GM19240 (cell line): ENCODE results near the gene CNTN4.
"Not testable (repeated sequence)": the region's sequence is repeated elsewhere in the genome, so short reads cannot be mapped to it uniquely, and the experiment has no call there.

Experiments
- DNase-seq: peaks from one replicate; pipeline ENCODE4 v3.0.0; 2011; ENCODE audit warnings: low spot score; ENCODE audit not compliant: insufficient read length

The CNTN4 gene

GRCh38 chr3:2512881-2513280 is 414.2 kb downstream of the CNTN4 start:
- no peak for DNase-seq

- DNase-seq, result no peak
Observed at GRCh38 chr3:2513986-2514385, 415.3 kb downstream of the CNTN4 start.

DNA sequence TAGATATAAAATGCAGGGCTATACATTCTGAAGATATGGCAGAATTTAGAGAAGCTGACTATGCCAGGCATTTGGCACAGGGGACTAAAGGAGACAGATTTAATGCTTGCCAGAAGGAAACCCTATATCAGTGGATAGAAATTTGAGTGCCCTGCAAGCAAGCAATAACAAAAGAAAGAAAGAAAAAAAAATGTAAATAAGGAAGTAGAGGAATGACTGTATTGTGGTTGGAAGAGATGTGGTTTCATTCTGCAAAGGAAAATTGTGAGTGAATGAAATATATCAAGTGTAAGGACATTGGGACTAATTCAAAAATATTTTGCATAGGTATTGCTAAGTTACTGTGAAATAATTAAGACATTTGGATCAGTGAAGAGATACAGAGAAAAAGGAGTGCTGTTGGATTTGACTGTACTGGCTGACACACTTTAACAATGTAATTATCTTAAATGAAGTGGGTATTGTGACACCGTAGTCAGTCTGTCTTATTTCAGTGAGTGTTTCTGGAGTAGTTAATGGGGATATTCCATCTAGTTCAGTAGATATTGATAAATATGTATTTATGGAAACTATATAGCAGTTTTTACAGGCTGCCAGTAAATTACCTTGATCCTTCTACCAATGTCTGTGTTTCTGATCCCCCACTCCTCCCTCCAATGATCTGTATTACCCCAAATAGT is 418.2 kb downstream of the CNTN4 start:
- no peak for DNase-seq

- no peak for DNase-seq
Observed at GRCh38 chr3:2517500-2518172, 419.0 kb downstream of the CNTN4 start.

GRCh38 chr3:2523281-2523836 is 424.7 kb downstream of the CNTN4 start:
- no peak for DNase-seq

GRCh38 chr3:2525968-2526367 is 427.3 kb downstream of the CNTN4 start:
- DNase-seq, result no peak

- no peak for DNase-seq
Observed at GRCh38 chr3:2526926-2527325, 428.3 kb downstream of the CNTN4 start.

DNA sequence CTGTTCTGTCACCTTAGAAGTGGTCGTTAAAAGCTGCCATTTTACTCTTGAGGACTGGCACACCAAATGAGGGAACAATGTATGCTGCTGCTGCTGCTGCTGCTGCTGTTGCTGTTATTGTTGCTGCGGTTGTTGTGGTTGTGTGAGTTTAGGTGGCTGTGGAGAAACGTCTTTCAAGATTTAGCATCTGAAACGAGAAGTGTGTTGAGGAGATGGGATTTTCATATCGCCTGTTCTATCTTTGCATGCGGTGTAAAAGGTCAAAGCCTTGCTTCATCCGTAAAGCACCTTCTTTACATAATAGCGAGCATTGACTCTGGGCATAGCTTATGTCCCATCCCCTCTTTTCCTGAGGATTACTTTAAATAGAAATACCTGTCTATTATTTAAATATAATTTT is 428.7 kb downstream of the CNTN4 start:
- DNase-seq, result not testable (repeated sequence)

GRCh38 chr3:2534767-2535166 is 436.1 kb downstream of the CNTN4 start:
- not testable (repeated sequence) for DNase-seq

GRCh38 chr3:2535206-2535605 is 436.5 kb downstream of the CNTN4 start:
- no peak for DNase-seq

DNA sequence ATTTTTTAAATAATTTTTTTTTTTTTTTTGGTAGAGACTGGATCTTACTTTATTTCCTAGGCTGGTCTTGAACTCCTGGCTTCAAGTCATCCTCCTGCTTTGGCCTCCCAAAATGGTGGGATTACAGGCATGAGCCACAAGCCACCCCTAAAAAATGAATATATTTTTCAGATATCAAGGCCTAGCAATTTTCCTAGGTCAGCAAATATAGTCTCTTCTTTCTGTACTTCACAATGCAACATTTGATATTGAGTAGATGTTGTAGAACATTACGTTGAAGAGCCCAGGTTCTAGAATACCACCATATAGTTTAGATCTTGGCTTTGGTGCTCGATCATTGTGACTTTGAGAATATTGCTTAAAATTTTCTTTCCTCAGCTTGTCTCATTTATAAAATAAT is 437.9 kb downstream of the CNTN4 start:
- no peak for DNase-seq

GRCh38 chr3:2540115-2540514 is 441.4 kb downstream of the CNTN4 start:
- DNase-seq, result no peak

- no peak for DNase-seq
Observed at GRCh38 chr3:2543247-2543646, 444.6 kb downstream of the CNTN4 start.

- DNase-seq, result no peak
Observed at GRCh38 chr3:2544212-2544611, 445.5 kb downstream of the CNTN4 start.

DNA sequence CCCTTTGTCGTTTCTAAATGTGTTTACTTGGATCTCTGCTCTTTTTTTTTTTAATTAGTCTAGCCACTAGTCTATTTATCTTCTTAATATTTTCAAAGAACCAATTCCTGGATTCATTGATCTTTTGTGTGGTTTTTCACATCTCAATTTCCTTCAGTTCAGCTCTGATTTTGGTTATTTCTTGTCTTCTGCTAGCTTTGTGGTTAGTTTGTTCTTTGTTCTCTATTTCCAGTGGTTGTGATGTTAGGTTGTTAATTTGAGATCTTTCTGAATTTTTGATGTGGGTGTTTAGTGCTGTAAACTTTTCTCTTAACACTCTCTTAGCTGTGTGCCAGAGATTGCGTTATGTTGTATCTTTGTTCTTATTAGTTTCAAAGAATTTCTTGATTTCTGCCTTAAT is 446.1 kb downstream of the CNTN4 start:
- no peak for DNase-seq

GRCh38 chr3:2547049-2547448 is 448.4 kb downstream of the CNTN4 start:
- no peak for DNase-seq

DNA sequence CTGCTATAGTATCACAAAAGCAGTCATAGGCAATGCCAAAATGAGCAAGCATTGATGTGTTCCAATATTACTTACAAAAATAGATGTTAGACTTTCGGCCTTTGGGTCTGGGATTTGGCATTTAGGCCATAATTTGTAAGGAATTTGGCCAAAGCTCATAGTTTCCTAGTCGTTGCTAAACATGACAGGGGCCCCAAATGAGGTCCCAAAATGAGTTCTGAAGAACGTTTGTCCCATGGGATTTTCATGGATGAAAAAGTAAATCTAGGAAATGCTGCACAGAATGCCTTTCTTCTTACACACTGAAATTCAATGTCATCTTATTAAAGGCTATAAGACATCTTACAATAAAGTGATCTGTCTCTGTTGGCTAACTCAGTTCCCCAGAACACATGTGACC is 456.0 kb downstream of the CNTN4 start:
- no peak for DNase-seq

- DNase-seq, result no peak
Observed at GRCh38 chr3:2558796-2559195, 460.1 kb downstream of the CNTN4 start.

DNA sequence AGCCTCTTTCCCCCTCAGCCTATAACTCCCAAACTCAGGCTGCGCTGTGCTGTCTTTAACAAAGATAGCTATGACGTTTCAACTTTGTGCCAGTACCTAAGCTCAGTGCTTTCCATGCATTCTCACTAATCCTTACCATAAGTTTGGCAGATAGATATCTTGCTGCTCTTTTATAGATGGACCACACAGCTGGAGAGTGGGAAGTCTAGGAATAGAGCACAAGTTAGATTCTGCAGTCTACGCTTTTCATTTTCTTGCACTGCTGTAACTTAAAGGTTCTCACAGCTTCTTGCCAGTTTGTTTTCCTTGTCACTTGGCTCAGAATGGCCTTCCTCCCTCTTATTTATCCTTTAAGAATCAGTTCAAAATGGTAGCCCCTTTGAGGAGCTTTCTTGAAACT is 468.8 kb downstream of the CNTN4 start:
- no peak for DNase-seq

DNA sequence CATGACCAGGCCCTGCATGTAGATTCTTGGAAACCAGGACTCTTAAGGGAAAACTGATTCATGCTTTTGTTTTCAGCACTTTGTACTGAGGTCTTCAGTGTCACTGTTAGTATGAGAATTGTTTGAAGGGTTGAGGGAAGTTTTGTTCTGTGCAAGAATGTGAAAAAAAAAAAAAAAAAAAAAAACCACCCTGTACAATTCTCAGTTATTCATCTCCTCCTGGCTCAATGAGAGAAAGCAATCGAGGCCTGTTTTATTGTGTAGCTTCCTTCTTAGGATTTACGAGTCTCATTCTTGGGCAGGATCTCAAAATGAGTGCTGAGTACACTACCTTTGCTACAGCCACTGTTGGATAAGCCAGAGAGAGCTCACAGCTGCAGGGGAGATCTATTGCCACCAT is 469.5 kb downstream of the CNTN4 start:
- no peak for DNase-seq

DNA sequence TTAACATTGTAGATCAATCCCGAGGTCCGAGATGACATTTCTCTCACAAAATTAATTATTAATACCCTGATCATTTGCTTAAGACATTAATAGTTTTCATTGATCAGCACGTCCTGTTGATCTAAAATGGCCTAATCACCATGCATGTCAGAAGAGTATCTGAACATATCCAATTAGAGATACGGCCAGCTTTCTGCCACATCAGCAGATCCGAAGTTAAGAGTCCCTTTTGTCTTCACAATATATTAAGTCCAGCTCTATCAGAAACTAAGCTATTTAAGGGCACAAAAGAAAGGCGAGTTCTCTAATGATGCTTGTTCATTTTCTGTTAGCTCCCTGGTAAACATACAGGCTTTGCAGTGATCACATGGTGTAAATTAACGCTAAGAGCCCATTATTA is 470.3 kb downstream of the CNTN4 start:
- DNase-seq, result no peak

- DNase-seq, result no peak
Observed at GRCh38 chr3:2577571-2577970, 478.9 kb downstream of the CNTN4 start.

DNA sequence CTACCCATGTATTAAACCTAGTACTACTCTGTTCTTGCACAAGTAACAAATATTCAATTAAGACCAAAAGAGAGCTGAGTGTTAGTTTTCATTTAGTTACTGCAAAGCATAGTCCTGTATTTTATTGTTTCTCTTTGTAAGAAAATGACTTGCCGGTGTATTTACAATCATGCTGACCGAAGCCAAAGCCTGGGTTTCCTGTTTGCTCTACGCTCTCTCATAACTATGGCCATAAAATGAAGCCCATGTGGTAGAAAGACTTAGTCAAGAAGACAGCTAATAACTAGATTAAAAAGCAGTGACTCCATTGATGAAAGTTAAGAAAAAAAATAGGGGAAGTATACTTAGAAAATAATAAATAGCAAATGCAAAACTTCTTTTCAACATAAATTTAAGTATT is 479.9 kb downstream of the CNTN4 start:
- no peak for DNase-seq
